K562 (cell line): ENCODE results near the gene KNDC1. TPM values are rescaled to one million over a fixed set of nuclear protein-coding genes. Genes with fewer than 3 reads are reported as not detected.
A peak's percentile ranks its signal among the peaks of the same experiment; 100 is the strongest.

Source experiments
- CBFA2T2 ChIP-seq: fragments of 450-650 bp; conservative IDR thresholded peaks from 2 replicates; pipeline ENCODE4 v1.6.1; 2017; ENCODE audit warnings: mild to moderate bottlenecking
- CSDE1 ChIP-seq, 2 experiments: fragments of 450-650 bp; IDR thresholded peaks; 2 replicates each; pipeline ENCODE4 v1.6.1; 2016; ENCODE audit warnings: mild to moderate bottlenecking in 1 of 2
- HINFP ChIP-seq: fragments of 450-650 bp; conservative IDR thresholded peaks from 2 replicates; pipeline ENCODE4 v1.6.1; 2016; ENCODE audit warnings: missing genetic modification characterization, low read depth, mild to moderate bottlenecking, control low read depth, missing compliant biosample characterization
- HMBOX1 ChIP-seq: sonication (generic); IDR thresholded peaks from 2 replicates; pipeline ENCODE4 v1.6.1; 2016
- HNRNPL ChIP-seq: fragments of 200-400 bp; formaldehyde crosslinking; IDR thresholded peaks from 2 replicates; pipeline ENCODE4 v1.6.1; 2017; ENCODE audit warnings: low read depth, mild to moderate bottlenecking, low read length
- NBN ChIP-seq: fragments of 450-650 bp; IDR thresholded peaks from 2 replicates; pipeline ENCODE4 v1.6.1; 2016; ENCODE audit warnings: low read depth, mild to moderate bottlenecking
- NFE2L1 ChIP-seq: fragments of 450-650 bp; IDR thresholded peaks from 2 replicates; pipeline ENCODE4 v1.6.1; 2016; ENCODE audit warnings: missing genetic modification characterization, low read depth, mild to moderate bottlenecking, missing compliant biosample characterization, moderate library complexity, borderline replicate concordance
- NR1H2 ChIP-seq: sonication (generic); formaldehyde crosslinking; IDR thresholded peaks from 2 replicates; pipeline ENCODE4 v1.4.0; 2020; ENCODE audit warnings: mild to moderate bottlenecking, missing genetic modification reagents
- NR3C1 ChIP-seq: sonication (generic); formaldehyde crosslinking; IDR thresholded peaks from 2 replicates; pipeline ENCODE4 v1.8.1; 2022; ENCODE audit warnings: missing genetic modification reagents
- RBM25 ChIP-seq: fragments of 200-400 bp; formaldehyde crosslinking; IDR thresholded peaks from 2 replicates; pipeline ENCODE4 v1.6.1; 2018; ENCODE audit warnings: low read length, low read depth, moderate library complexity; ENCODE audit not compliant: severe bottlenecking
- SIN3A ChIP-seq, 2 experiments: fragments of 150-350 bp in 1 of 2; IDR thresholded peaks; 2 replicates each; pipeline ENCODE4 v1.6.1; 2011 to 2016; ENCODE audit warnings: borderline replicate concordance in 2 of 2, low read depth in 2 of 2, low read length in 2 of 2, mild to moderate bottlenecking in 2 of 2, moderate library complexity in 2 of 2; ENCODE audit not compliant: control insufficient read depth in 1 of 2
- SIN3B ChIP-seq: fragments of 450-650 bp; IDR thresholded peaks from 2 replicates; pipeline ENCODE4 v1.6.1; 2017; ENCODE audit warnings: low read depth, mild to moderate bottlenecking, moderate library complexity
- SRSF3 ChIP-seq: fragments of 200-400 bp; formaldehyde crosslinking; IDR thresholded peaks from 2 replicates; pipeline ENCODE4 v1.6.1; 2016; ENCODE audit warnings: mild to moderate bottlenecking, low read length, moderate library complexity; ENCODE audit not compliant: insufficient read depth
- SUPT5H ChIP-seq: fragments of 450-650 bp; IDR thresholded peaks from 2 replicates; pipeline ENCODE4 v1.6.1; 2016
- THRAP3 ChIP-seq: fragments of 450-650 bp; IDR thresholded peaks from 2 replicates; pipeline ENCODE4 v1.6.1; 2016; ENCODE audit warnings: mild to moderate bottlenecking, inconsistent platforms, borderline replicate concordance
- ZBED1 ChIP-seq: IDR thresholded peaks from 2 replicates; pipeline ENCODE4 v1.6.1; 2014
- ZBTB2 ChIP-seq: fragments of 450-650 bp; IDR thresholded peaks from 2 replicates; pipeline ENCODE4 v1.6.1; 2016; ENCODE audit warnings: antibody characterized with exemption
- ZC3H8 ChIP-seq: fragments of 450-650 bp; IDR thresholded peaks from 2 replicates; pipeline ENCODE4 v1.6.1; 2017
- ZNF133 ChIP-seq: fragments of 250-450 bp; sonication (Bioruptor Pico); IDR thresholded peaks from 2 replicates; pipeline ENCODE4 v1.4.0; 2020; ENCODE audit warnings: mild to moderate bottlenecking
- ZNF224 ChIP-seq: sonication (generic); formaldehyde crosslinking; IDR thresholded peaks from 2 replicates; pipeline ENCODE4 v1.8.0; 2022; ENCODE audit warnings: mild to moderate bottlenecking, missing genetic modification reagents
- ZNF609 ChIP-seq: sonication (generic); formaldehyde crosslinking; IDR thresholded peaks from 2 replicates; pipeline ENCODE4 v1.8.1; 2023; ENCODE audit warnings: missing genetic modification reagents, mild to moderate bottlenecking, borderline replicate concordance
- polyA plus RNA-seq, 8 experiments: library from polyadenylated mRNA; depleted of rRNA in 4 of 8; stranded (reverse) in 5 of 8; unstranded in 3 of 8; fragments of >200 nt; fragmentation: Nextera tagmentation in 2 of 8; fragmentation: Illumina TruSeq in 1 of 8; extraction: Ambion mirVana in 2 of 8; extraction: Trizol in 1 of 8; gene quantifications; 2 replicates each; pipeline versions ENCODE4 v1.2.1 to v1.2.3, GENCODE V29; 2011 to 2014; ENCODE audit warnings: inconsistent platforms in 1 of 8, missing spikeins in 1 of 8
- total RNA-seq, 7 experiments: library from RNA; depleted of rRNA in 6 of 7; stranded (reverse); fragments of >200 nt in 6 of 7; fragmentation: Illumina TruSeq in 2 of 7; extraction: Trizol in 2 of 7; gene quantifications; 2 replicates each; pipeline versions ENCODE4 v1.2.1 to v1.2.3, GENCODE V29; 2011 to 2021; ENCODE audit warnings: low replicate concordance in 1 of 7

KNDC1 gene
- total and polyA plus RNA-seq, 9 of the 15 experiments (the other 6 are each of a cell fraction or from before 2014, with no cell fraction given) = 0.07 to 0.26 (median 0.11) TPM; not detected in 6

- TF ChIP-seq HINFP (tag) (no peak), ZBTB2 (no peak), SIN3A (IDR thresholded peaks at IDR 0.05; ENCODE audit: borderline replicate concordance in 2 of 2, control insufficient read depth in 1 of 2, low read depth in 2 of 2, low read length in 2 of 2) (peak; percentile 95 to 98), NR1H2 (CRISPR knock-in tag) (no peak), HNRNPL (no peak), RBM25 (no peak), NFE2L1 (tag) (no peak), ZBED1 (no peak), NR3C1 (CRISPR knock-in tag) (no peak), ZC3H8 (no peak), SIN3B (no peak), HMBOX1 (peak; percentile 64), THRAP3 (no peak), NBN (no peak), ZNF609 (CRISPR knock-in tag) (no peak), ZNF133 (CRISPR knock-in tag) (no peak), ZNF224 (CRISPR knock-in tag) (no peak), CSDE1 (IDR thresholded peaks at IDR 0.05) (no peak), CBFA2T2 (peak; percentile 96), SUPT5H (no peak), SRSF3 (no peak)
These were observed 16.9 kb upstream of the KNDC1 start (continued) for GRCh38 chr10:133143200-133143533.
